Measurements from ENCODE around the gene KDM2B. TPM values are rescaled to one million over a fixed set of nuclear protein-coding genes. Genes with fewer than 3 reads are reported as not detected.

KDM2B gene
- total and polyA plus RNA-seq, 11 donors = 7.3 to 24.7 (median 10.3) TPM

- DNase-seq (peak; percentile 49 to 83 (median 57)), ATAC-seq (peak; percentile 7 to 53 (median 46))
- intact Hi-C loops (cut with DNase I) = loop anchor here in 8 of 10 donors (2.0 to 10.0 kb wide), 9 partner anchors 45 to 130 kb away; partner anchors contain the start of gene KDM2B (in 3 of the 8)
- 1 to 3% (median 1%) methylated on average over 15 to 53 of the region's 53 CpGs for WGBS, 4 donors
- H3K27me3 ChIP-seq = no peaks in the 10 kb centered on the region
- TF ChIP-seq POLR2A (IDR thresholded peaks at IDR 0.05) (no peak), CTCF (IDR thresholded peaks at IDR 0.05) (peak in 2 of 12 donors; percentile 1 to 29)
- peak overlapping the region; percentile 38 to 89 (median 76) for H3K4me3 ChIP-seq
- H3K9me3 ChIP-seq = no peaks in the 10 kb centered on the region
- no peaks in the 10 kb centered on the region for H3K36me3 ChIP-seq
- H3K27ac ChIP-seq = peak overlapping the region; percentile 5 to 98 (median 90)
- peaks cover 0 to 59% (median 30%) of the 10 kb centered on the region in 12 donors for H3K4me1 ChIP-seq
Observed at GRCh38 chr12:121626853-121627640, 46.2 kb upstream of the KDM2B start.

GRCh38 chr12:121626087-121626852 is 45.4 kb upstream of the KDM2B start, which contains the start of gene ORAI1:
Gene ORAI1 (plus strand): TSS chr12:121626530.
- WGBS, 4 donors = 1 to 2% (median 1%) methylated on average over 11 to 92 of the region's 92 CpGs
- Histone ChIP-seq H3K4me1 (peaks cover 0 to 53% (median 30%) of the 10 kb centered on the region in 12 donors), H3K4me3 (peak within 1 kb of the TSS; percentile 38 to 89 (median 76)), H3K27me3 (no peaks in the 10 kb centered on the region), H3K27ac (peak within 1 kb of the TSS; percentile 66 to 98 (median 90)), H3K9me3 (no peaks in the 10 kb centered on the region), H3K36me3 (no peaks in the 10 kb centered on the region)
- TF ChIP-seq POLR2A (IDR thresholded peaks at IDR 0.05) (peak in 1 of 2 donors; percentile 72), CTCF (IDR thresholded peaks at IDR 0.05) (peak in 3 of 12 donors; percentile 26 to 37 (median 37))
- DNase-seq (peak; percentile 96 to 99 (median 97)), ATAC-seq (peak; percentile 91 to 97 (median 94))
- intact Hi-C loops (cut with DNase I) = loop anchor here in 8 of 10 donors (2.0 to 10.0 kb wide), 9 partner anchors 44 to 129 kb away; partner anchors contain the start of gene KDM2B (in 3 of the 8)

GRCh38 chr12:121620333-121620891 is 39.6 kb upstream of the KDM2B start:
- intact Hi-C loops (cut with DNase I) = loop anchor here in 8 of 10 donors (5.0 to 10.0 kb wide), 6 partner anchors 53 to 118 kb away; no protein-coding TSS in a partner anchor
- ATAC-seq = peak in 2 of 4 donors; percentile 22 to 39
- no peaks in the 10 kb centered on the region for H3K36me3 ChIP-seq

More at GRCh38 chr12:121620333-121620891, 39.6 kb upstream of the KDM2B start:
- Histone ChIP-seq H3K27ac (peak overlapping the region in 1 of 12 donors; percentile 27), H3K9me3 (no peaks in the 10 kb centered on the region), H3K4me3 (no peak overlapping the region), H3K27me3 (no peaks in the 10 kb centered on the region), H3K4me1 (peaks cover 0 to 20% (median 5%) of the 10 kb centered on the region in 12 donors)
- no peak for TF ChIP-seq CTCF (IDR thresholded peaks at IDR 0.05)
- TF ChIP-seq POLR2A (IDR thresholded peaks at IDR 0.05) = no peak
- 78 to 84% (median 81%) methylated on average over 8 of the region's 8 CpGs for WGBS, 4 donors
- no peak for DNase-seq
